GM21447 (cell line): Measurements from ENCODE around the gene MIPEP.
A peak's percentile ranks its signal among the peaks of the same experiment; 100 is the strongest.
"Not testable (repeated sequence)": the region's sequence is repeated elsewhere in the genome, so short reads cannot be mapped to it uniquely, and the experiment has no call there.

Experiments used
- ATAC-seq: cut with Tn5 transposase; IDR thresholded peaks from one replicate; pipeline ENCODE4 v1.9.1; 2021; ENCODE audit not compliant: unreplicated experiment

MIPEP gene

GRCh38 chr13:23889615-23890607 lies 711 bp upstream of the MIPEP start:
- peak; percentile 16 for ATAC-seq

GRCh38 chr13:23884361-23884760 lies 4.8 kb downstream of the MIPEP start:
- not testable (repeated sequence) for ATAC-seq

- ATAC-seq = no peak
Observed at GRCh38 chr13:23883255-23883654, 5.9 kb downstream of the MIPEP start.

GRCh38 chr13:23881402-23881800 lies 7.8 kb downstream of the MIPEP start:
- not testable (repeated sequence) for ATAC-seq

- not testable (repeated sequence) for ATAC-seq
Observed at GRCh38 chr13:23880493-23881401, 8.5 kb downstream of the MIPEP start.

GRCh38 chr13:23877286-23877685 lies 11.9 kb downstream of the MIPEP start:
- ATAC-seq = no peak

- ATAC-seq = no peak
Observed at GRCh38 chr13:23876265-23876664, 12.9 kb downstream of the MIPEP start.

- no peak for ATAC-seq
Observed at GRCh38 chr13:23871616-23872220, 17.5 kb downstream of the MIPEP start.

GRCh38 chr13:23870356-23871140 lies 18.7 kb downstream of the MIPEP start:
- no peak for ATAC-seq

- ATAC-seq = no peak
Observed at GRCh38 chr13:23868521-23868920, 20.7 kb downstream of the MIPEP start.

- no peak for ATAC-seq
Observed at GRCh38 chr13:23867027-23867491, 22.1 kb downstream of the MIPEP start.

- no peak for ATAC-seq
Observed at GRCh38 chr13:23866420-23867026, 22.7 kb downstream of the MIPEP start.

- no peak for ATAC-seq
Observed at GRCh38 chr13:23865906-23866305, 23.3 kb downstream of the MIPEP start.

- no peak for ATAC-seq
Observed at GRCh38 chr13:23865026-23865425, 24.2 kb downstream of the MIPEP start.

GRCh38 chr13:23861310-23861709 lies 27.9 kb downstream of the MIPEP start:
- ATAC-seq = no peak

GRCh38 chr13:23859904-23860303 lies 29.3 kb downstream of the MIPEP start:
- no peak for ATAC-seq

GRCh38 chr13:23859455-23859854 lies 29.7 kb downstream of the MIPEP start:
- no peak for ATAC-seq

- ATAC-seq = no peak
Observed at GRCh38 chr13:23858546-23858945, 30.7 kb downstream of the MIPEP start.

GRCh38 chr13:23856008-23856750 lies 33.0 kb downstream of the MIPEP start:
- ATAC-seq = no peak
